ENCODE measurements around the gene PODN. TPM values are rescaled to one million over a fixed set of nuclear protein-coding genes. Genes with fewer than 3 reads are reported as not detected.

Gene PODN
- total RNA-seq, 3 donors from 2014 or later (not counting 1 experiment from before 2014, with no cell fraction given), result 8.8 to 13.2 (median 11.2) TPM

DNA sequence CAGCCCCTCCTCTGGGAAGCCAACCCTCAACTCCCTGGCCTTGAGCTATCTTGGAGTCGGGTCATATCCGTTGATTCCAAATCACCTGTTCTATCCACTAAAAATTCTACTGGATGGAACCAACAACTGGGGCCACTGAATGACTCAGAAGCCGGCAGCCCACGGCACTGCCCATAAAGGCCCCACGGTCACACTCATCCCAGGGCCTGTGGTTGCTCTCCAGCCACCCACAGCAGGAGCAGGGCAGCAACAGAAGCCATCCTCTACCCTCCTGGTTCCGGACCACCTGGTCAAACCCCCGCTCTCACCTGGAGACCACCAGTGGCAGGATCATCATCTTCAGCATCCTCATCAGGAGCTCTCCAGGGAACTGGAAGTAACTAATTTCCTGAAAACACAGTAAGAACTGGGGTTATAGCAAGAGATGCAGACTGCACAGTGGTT, 72.1 kb downstream of the PODN start:
- 94% methylated on average over 7 of the region's 7 CpGs for WGBS (ENCODE audit: insufficient coverage)
- H3K4me3 ChIP-seq (ENCODE audit: low read length), result no peak overlapping the region
- intact Hi-C loops (cut with micrococcal nuclease), result loop anchor here (2.0 kb wide), 1 partner anchor 49 kb away; no protein-coding TSS in a partner anchor
- H3K27me3 Mint-ChIP-seq (ENCODE audit: low read depth in 2 of 2), result peaks cover 0 to 2% of the 10 kb centered on the region in 2 donors
- no peak for ATAC-seq
- H3K27ac Mint-ChIP-seq, result peak overlapping the region; percentile 83 to 84
- peaks cover 3 to 7% of the 10 kb centered on the region in 2 donors for H3K9me3 Mint-ChIP-seq
- no peak for TF ChIP-seq CTCF (IDR thresholded peaks at IDR 0.05)
- peaks cover 72% of the 10 kb centered on the region for H3K4me1 ChIP-seq (ENCODE audit: control insufficient read depth, insufficient read depth, low read length)
- no peak for DNase-seq
- peaks cover 9% of the 10 kb centered on the region for H3K36me3 Mint-ChIP-seq
- H3K9me3 ChIP-seq (ENCODE audit: control insufficient read depth, insufficient read depth, low read length), result peaks cover 4% of the 10 kb centered on the region
- no peak overlapping the region for H3K4me3 Mint-ChIP-seq
- peaks cover 37 to 63% of the 10 kb centered on the region in 2 donors for H3K4me1 Mint-ChIP-seq
- no peaks in the 10 kb centered on the region for H3K27me3 ChIP-seq (ENCODE audit: control insufficient read depth, insufficient read depth, low read length)
- no peaks in the 10 kb centered on the region for H3K36me3 ChIP-seq (ENCODE audit: control insufficient read depth, insufficient read depth, low read length)
- H3K27ac ChIP-seq (ENCODE audit: low read length), result peak overlapping the region; percentile 73

Other genes starting within 250 kb of the PODN start
- gene ZYG11A, start 219.5 kb upstream of the PODN start, total RNA-seq, result under 1 TPM in 1 of 3 donors, not detected in 2; 0.58 TPM
- gene ECHDC2, start 140.5 kb upstream of the PODN start, total RNA-seq, result 100 to 1,000 TPM; 129 to 174 (median 138) TPM
- 100 to 1,000 TPM in 2 of 3 donors, 10 to 100 TPM in 1; 90.0 to 118 (median 105) TPM for gene SCP2, start 134.9 kb upstream of the PODN start, total RNA-seq
- gene SLC1A7, start 80.4 kb downstream of the PODN start, total RNA-seq, result 10 to 100 TPM; 16.0 to 23.9 (median 20.5) TPM
- 10 to 100 TPM in 1 of 3 donors, 1 to 10 TPM in 2; 7.6 to 11.8 (median 9.0) TPM for gene CPT2, start 134.6 kb downstream of the PODN start, total RNA-seq
- gene CZIB, start 158.4 kb downstream of the PODN start, total RNA-seq, result 10 to 100 TPM; 39.6 to 49.7 (median 40.5) TPM
- 10 to 100 TPM; 48.6 to 70.4 (median 69.2) TPM for gene MAGOH, start 176.3 kb downstream of the PODN start, total RNA-seq

Data from natural killer cell (primary cell).